Endometrial microvascular endothelial cells (primary cell): ENCODE measurements around the gene ZNRF1. TPM values are rescaled to one million over a fixed set of nuclear protein-coding genes. Genes with fewer than 3 reads are reported as not detected.

Experiments used
- in situ Hi-C: cut with HindIII; loops from 2 replicates; pipeline ENCODE4 v1.10.0; 2017; ENCODE audit warnings: low sequenced_read_pairs, low pct_unique_long_range_greater_than_20kb; ENCODE audit errors: inconsistent ontology term
- total RNA-seq: library from RNA; depleted of rRNA; stranded (reverse); fragments of >200 nt; gene quantifications from one replicate; pipeline ENCODE4 v1.2.3, GENCODE V29; 2015; ENCODE audit errors: inconsistent ontology term

The ZNRF1 gene
- total RNA-seq, 1 donor from 2014 or later, result 16.5 TPM

GRCh38 chr16:75070012-75070841 lies 71.4 kb downstream of the ZNRF1 start:
- in situ Hi-C loops, result no loop called here

DNA sequence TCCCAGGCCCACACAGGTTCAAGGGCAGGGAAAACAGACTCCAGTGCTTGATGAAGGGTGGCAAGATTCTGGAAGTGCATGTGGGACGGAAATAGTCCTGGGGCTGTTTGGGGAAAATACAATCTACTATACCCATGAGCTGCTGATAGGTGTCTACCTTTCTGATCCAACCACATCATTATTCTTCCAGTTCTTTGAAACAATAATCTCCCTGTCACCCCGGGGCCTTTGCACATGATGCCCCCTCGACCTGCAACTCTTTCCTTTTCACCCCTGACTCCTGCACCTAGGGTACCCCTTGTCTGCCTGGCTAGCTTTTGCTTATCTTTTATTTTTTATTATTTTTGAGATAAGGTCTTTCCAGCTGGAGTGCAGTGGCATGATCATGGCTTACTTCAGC lies 72.8 kb downstream of the ZNRF1 start:
- in situ Hi-C loops, result no loop called here

- in situ Hi-C loops, result no loop called here
Measured at GRCh38 chr16:75072239-75072947, 73.6 kb downstream of the ZNRF1 start.

GRCh38 chr16:75073545-75074303 lies 74.9 kb downstream of the ZNRF1 start:
- in situ Hi-C loops, result no loop called here

- in situ Hi-C loops, result no loop called here
Measured at GRCh38 chr16:75074304-75074793, 75.5 kb downstream of the ZNRF1 start.

DNA sequence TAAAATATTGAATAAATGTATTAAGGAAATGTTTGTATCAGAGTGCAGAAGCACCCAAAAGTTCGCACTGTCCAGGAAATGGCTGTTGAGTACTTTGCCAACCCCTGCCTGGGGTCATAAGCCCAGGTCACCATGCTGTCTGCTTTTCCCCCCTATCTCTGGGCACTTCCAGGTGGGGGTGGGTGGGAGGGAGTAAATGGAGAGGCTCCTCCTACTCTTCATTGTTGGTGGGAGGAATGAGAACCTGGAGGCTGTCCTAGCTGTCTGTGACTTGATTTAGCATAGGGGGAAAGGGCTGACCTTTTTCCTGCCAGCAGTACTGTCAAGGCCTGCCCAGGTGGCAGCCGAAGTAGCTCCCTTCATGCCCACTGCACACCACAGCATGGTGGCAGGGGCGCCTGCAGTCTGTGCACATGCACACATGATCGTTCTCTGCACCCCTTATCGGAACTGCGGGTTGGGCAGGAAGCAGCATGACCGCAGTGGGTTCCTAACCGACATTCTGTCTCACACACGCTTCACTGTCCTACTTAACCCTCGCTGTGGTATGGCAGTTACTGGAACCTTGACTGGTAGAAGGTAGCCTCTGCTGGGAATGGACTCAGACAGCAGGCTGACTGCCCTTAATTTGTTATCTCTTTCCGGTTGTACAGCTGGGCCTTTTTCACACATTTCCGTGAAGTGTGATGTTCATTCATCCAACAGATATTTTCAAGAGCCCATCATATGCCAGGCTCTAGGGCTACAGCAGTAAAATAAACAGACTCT lies 76.3 kb downstream of the ZNRF1 start:
- in situ Hi-C loops, result no loop called here

DNA sequence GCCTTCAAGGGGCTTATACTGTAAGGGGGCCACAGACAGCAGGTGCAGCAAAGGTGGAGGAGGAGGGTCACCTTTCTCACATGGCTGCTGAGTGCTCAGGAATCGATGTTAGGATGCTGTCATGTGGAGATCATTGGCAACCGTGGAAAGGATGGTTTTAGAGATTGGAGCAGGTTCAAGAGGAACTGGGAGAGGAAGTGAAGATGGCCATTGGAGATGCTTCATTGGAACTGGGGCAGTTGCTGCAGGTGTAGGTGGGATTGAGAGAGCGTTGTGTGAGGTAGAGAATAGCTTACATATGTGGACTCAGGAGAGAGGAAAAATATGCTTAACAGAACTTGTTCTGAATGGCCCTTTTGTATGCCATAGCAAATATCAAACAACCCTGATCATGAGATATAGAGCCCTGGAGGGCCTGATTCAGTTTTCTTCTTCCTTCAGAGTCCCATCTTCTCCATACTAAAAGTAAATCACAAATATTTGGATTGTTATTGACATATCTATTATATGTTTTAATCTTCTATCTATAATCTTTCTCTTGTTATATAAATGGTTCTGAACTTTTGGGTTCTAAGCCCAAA lies 77.0 kb downstream of the ZNRF1 start:
- in situ Hi-C loops, result no loop called here

DNA sequence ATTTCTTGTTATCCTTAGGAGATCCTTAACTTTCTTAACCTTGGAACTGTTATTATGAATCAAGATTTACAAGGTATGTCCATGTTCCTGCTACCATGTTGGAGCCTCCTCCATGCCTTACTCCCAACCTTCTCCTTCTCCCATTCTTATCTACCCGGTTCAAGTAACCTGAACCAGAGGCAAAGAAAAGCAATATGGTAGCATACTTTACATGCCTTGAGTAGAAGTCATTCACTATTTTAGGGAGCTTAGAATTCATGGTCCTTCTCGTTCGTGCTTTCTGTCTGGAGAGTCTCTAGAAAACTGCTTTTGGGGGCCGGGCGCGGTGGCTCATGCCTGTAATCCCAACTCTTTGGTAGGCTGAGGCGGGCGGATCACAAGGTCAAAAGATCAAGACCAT lies 80.1 kb downstream of the ZNRF1 start:
- in situ Hi-C loops, result no loop called here

GRCh38 chr16:75079346-75079926 lies 80.6 kb downstream of the ZNRF1 start:
- in situ Hi-C loops, result no loop called here

- in situ Hi-C loops, result no loop called here
Measured at GRCh38 chr16:75080205-75081029, 81.6 kb downstream of the ZNRF1 start.

DNA sequence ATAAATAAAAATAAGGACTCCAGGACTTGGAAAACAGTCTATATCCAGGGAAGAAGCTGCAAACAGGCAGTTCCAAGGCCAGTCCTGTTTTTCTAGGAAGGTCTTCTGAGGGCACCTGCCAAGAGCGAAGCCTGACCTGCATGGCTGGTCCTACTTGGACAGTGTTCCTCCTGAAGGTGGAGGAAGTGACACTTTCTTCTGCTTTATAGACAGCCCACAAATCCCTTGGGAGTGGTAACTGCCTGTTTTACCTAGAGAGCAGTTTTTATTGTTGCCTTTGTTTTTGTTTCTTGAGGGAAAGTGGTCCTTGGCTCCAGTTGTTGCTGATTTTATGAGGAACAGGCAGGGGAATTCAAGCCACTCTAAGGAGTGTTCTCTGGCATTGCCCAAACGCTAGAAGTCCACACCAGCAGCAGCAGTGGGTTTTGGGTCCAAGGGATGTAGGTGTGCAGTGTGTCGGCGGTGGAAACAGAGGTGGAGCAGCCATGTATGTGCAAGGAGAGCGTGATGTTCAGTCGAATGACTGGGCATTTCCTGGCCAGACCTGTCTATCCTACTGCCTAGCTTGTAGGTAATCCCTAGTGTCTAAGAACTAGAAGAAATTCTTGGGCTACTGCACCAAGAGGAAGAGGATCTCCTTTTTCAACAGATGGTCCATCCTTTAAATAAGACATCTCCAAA lies 82.5 kb downstream of the ZNRF1 start:
- in situ Hi-C loops, result no loop called here

- in situ Hi-C loops, result no loop called here
Measured at GRCh38 chr16:75083813-75084212, 85.0 kb downstream of the ZNRF1 start.

DNA sequence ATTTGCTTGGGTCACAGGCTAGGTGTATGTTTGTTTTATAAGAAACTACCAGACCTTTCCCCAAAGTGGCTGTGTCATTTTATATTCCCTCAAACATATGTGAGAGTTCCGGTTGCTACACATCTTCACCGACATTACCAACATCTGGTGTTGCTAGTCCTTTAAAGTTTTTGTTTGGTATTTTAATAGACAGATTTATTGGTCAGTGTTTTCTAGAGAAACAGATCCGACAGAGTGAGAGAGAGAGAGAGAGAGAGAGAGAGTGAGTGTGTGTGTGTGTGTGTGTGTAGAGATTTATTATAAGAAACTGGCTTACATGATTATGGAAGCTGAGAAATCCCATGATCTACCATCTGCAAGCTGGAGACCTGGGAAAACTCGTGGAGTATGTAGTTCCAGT lies 86.7 kb downstream of the ZNRF1 start:
- in situ Hi-C loops, result no loop called here

GRCh38 chr16:75086281-75086680 lies 87.5 kb downstream of the ZNRF1 start:
- in situ Hi-C loops, result no loop called here

- in situ Hi-C loops, result no loop called here
Measured at GRCh38 chr16:75086688-75087374, 88.0 kb downstream of the ZNRF1 start.

DNA sequence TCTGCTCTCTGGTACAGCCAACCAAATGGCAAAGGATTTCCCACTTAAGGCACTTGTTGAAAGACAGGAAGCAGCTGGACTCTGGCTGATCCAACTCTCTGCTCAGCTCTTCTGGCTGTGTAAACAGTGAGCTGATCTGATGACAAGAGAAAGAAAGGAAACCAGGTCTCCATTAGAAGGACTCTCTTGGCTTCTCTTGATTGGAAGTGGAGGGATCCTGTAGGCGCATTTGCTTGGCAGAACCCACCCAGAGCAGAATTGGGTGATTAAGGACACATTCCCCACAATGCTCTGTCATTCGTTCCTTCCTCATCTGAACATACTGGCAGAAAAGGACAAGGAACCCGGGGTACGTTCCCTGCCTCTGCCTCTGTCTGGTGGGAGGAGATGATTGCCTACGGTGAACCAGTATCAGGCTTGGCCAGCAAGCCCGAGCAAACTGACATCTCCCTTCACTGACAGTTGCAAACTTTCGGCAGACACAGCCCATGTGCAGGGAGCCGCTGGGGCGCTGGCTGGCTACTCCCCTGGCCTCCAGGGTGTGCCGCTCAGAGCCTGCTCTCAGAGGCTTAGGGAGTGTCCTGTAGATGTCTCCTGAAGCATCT lies 88.7 kb downstream of the ZNRF1 start:
- in situ Hi-C loops, result no loop called here
